HEK293T (cell line): ENCODE measurements around the gene REXO1.

ENCODE experiments used
- CTCF ChIA-PET: fragments of 350-600 bp; formaldehyde crosslinking; extraction: SDS; loops from one replicate; lab custom pipeline; 2021; ENCODE audit warnings: antibody characterized with exemption, inconsistent platforms; lab: Yijun Ruan, JAX
- POLR2A ChIA-PET: fragments of 350-600 bp; formaldehyde crosslinking; extraction: SDS; loops from one replicate; lab custom pipeline; 2020; ENCODE audit warnings: antibody characterized with exemption, inconsistent platforms; lab: Yijun Ruan, JAX
- DNase-seq: peaks from one replicate; pipeline ENCODE4 v3.0.0; 2012; ENCODE audit warnings: mixed read lengths; ENCODE audit errors: extremely low spot score
- ARNT ChIP-seq: fragments of 450-650 bp; IDR thresholded peaks from 2 replicates; pipeline ENCODE4 v1.6.1; 2017; ENCODE audit warnings: mild to moderate bottlenecking
- BHLHE40 ChIP-seq: fragments of 450-650 bp; IDR thresholded peaks from 2 replicates; pipeline ENCODE4 v1.6.1; 2016; ENCODE audit warnings: mild to moderate bottlenecking, moderate library complexity, borderline replicate concordance
- CTBP1 ChIP-seq: fragments of 450-650 bp; IDR thresholded peaks from 2 replicates; pipeline ENCODE4 v1.6.1; 2016; ENCODE audit warnings: borderline replicate concordance
- ELF4 ChIP-seq: fragments of 450-650 bp; IDR thresholded peaks from 2 replicates; pipeline ENCODE4 v1.6.1; 2017; ENCODE audit warnings: antibody characterized with exemption
- FOXA1 ChIP-seq: fragments of 450-650 bp; IDR thresholded peaks from 2 replicates; pipeline ENCODE4 v1.6.1; 2016; ENCODE audit warnings: mild to moderate bottlenecking
- FOXK2 ChIP-seq: fragments of 450-650 bp; IDR thresholded peaks from 2 replicates; pipeline ENCODE4 v1.6.1; 2016; ENCODE audit warnings: mild to moderate bottlenecking
- FOXM1 ChIP-seq: fragments of 450-650 bp; IDR thresholded peaks from 2 replicates; pipeline ENCODE4 v1.6.1; 2017; ENCODE audit warnings: mild to moderate bottlenecking, borderline replicate concordance
- HDGF ChIP-seq: fragments of 450-650 bp; IDR thresholded peaks from 2 replicates; pipeline ENCODE4 v1.6.1; 2017; ENCODE audit warnings: antibody characterized with exemption, borderline replicate concordance
- L3MBTL2 ChIP-seq: fragments of 450-650 bp; conservative IDR thresholded peaks from 2 replicates; pipeline ENCODE4 v1.6.1; 2016; ENCODE audit warnings: mild to moderate bottlenecking
- LEF1 ChIP-seq: fragments of 450-650 bp; IDR thresholded peaks from 2 replicates; pipeline ENCODE4 v1.6.1; 2017; ENCODE audit warnings: mild to moderate bottlenecking, borderline replicate concordance
- NFRKB ChIP-seq: fragments of 450-650 bp; IDR thresholded peaks from 2 replicates; pipeline ENCODE4 v1.6.1; 2016; ENCODE audit warnings: mild to moderate bottlenecking, moderate library complexity
- SP1 ChIP-seq: fragments of 450-650 bp; IDR thresholded peaks from 2 replicates; pipeline ENCODE4 v1.6.1; 2017
- SUZ12 ChIP-seq: fragments of 450-650 bp; IDR thresholded peaks from 2 replicates; pipeline ENCODE4 v1.6.1; 2016; ENCODE audit warnings: mild to moderate bottlenecking
- TARDBP ChIP-seq: fragments of 450-650 bp; IDR thresholded peaks from 2 replicates; pipeline ENCODE4 v1.6.1; 2016
- ZNF384 ChIP-seq: fragments of 450-650 bp; IDR thresholded peaks from 2 replicates; pipeline ENCODE4 v1.6.1; 2016
- TF ChIP-seq, protein P1 (sequence below): fragments of 450-650 bp; IDR thresholded peaks from 2 replicates; pipeline ENCODE4 v1.6.1; 2016

The REXO1 gene, protein sequence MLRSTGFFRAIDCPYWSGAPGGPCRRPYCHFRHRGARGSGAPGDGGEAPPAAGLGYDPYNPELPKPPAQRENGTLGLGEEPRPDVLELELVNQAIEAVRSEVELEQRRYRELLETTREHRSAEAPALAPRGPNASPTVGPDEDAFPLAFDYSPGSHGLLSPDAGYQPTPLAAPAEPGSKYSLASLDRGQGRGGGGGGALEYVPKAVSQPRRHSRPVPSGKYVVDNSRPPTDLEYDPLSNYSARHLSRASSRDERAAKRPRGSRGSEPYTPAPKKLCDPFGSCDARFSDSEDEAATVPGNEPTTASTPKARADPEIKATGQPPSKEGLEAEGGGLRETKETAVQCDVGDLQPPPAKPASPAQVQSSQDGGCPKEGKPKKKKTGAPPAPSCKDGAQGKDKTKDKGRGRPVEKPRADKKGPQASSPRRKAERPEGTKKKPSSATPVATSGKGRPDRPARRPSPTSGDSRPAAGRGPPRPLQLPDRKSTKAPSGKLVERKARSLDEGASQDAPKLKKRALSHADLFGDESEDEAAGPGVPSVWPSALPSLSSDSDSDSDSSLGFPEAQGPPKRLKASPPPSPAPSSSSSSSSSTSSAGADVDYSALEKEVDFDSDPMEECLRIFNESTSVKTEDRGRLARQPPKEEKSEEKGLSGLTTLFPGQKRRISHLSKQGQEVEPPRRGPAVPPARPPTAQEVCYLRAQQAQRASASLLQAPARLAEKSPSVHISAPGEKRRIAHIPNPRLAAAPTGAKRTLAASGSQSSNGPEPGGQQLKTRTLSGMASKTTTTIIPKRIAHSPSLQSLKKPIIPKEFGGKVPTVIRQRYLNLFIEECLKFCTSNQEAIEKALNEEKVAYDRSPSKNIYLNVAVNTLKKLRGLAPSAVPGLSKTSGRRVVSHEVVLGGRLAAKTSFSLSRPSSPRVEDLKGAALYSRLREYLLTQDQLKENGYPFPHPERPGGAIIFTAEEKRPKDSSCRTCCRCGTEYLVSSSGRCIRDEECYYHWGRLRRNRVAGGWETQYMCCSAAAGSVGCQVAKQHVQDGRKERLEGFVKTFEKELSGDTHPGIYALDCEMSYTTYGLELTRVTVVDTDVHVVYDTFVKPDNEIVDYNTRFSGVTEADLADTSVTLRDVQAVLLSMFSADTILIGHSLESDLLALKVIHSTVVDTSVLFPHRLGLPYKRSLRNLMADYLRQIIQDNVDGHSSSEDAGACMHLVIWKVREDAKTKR

DNA sequence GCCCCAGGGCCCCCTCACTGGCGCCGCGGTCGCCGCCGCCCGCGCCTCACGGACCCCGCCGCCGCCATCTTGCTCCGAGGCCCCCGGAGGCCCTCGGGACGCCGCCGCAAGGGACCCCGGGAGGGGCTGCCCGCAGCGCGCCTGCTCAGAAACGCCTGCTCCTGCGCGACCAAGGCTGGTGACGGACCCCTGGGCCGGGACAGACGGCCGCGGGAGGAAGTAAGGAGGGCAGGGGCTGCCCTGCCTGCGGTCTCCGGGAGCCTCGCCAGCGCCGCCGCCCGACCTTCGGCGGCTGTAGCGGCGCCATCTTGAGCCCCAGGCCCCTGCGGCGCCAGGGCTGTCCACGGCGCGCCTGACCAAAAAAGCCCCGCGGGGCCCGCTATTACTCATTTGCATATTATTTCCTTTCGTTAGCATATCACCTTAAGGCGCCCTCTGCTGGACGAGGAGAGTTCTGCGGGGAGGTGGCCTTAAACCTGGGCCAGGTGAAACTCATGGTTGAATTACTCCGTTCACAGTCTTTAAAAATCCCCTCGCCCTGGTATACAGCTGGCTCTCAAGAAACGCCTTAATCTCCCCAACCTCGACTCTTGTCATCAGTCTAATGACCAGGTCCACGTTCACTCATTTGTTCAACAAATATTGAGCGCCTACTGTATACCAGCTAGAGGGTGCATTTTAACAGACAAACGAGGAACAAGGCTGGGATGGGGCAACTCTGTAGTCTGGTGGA is at the start of gene REXO1:
TSS of gene REXO1 (minus strand) at position 85 of the 733 bp plus-strand sequence. CDS start 125 bp downstream, outside the sequence.
- TF ChIP-seq ARNT, result no peak
- TF ChIP-seq, protein P1, sequence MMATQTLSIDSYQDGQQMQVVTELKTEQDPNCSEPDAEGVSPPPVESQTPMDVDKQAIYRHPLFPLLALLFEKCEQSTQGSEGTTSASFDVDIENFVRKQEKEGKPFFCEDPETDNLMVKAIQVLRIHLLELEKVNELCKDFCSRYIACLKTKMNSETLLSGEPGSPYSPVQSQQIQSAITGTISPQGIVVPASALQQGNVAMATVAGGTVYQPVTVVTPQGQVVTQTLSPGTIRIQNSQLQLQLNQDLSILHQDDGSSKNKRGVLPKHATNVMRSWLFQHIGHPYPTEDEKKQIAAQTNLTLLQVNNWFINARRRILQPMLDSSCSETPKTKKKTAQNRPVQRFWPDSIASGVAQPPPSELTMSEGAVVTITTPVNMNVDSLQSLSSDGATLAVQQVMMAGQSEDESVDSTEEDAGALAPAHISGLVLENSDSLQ, result no peak
- no peak for TF ChIP-seq L3MBTL2
- TF ChIP-seq TARDBP, result no peak
- TF ChIP-seq BHLHE40, result no peak
- TF ChIP-seq FOXK2, result no peak
- TF ChIP-seq ELF4, result peak; percentile 77
- TF ChIP-seq NFRKB, result peak; percentile 82
- no peak for TF ChIP-seq ZNF384
- no peak for TF ChIP-seq SP1
- no peak for TF ChIP-seq FOXA1
- no peak for TF ChIP-seq LEF1
- no peak for TF ChIP-seq HDGF
- TF ChIP-seq CTBP1, result no peak
- POLR2A ChIA-PET, result interaction anchor here (1.3 to 1.4 kb wide), 2 partner anchors 28 to 49 kb away, joined by 3 to 5 read pairs; no protein-coding TSS in a partner anchor
- DNase-seq, result peak; percentile 84
- CTCF ChIA-PET, result interaction anchor here (0.6 to 2.1 kb wide), 2 partner anchors 10 kb away, joined by 3 to 9 read pairs; no protein-coding TSS in a partner anchor

DNA sequence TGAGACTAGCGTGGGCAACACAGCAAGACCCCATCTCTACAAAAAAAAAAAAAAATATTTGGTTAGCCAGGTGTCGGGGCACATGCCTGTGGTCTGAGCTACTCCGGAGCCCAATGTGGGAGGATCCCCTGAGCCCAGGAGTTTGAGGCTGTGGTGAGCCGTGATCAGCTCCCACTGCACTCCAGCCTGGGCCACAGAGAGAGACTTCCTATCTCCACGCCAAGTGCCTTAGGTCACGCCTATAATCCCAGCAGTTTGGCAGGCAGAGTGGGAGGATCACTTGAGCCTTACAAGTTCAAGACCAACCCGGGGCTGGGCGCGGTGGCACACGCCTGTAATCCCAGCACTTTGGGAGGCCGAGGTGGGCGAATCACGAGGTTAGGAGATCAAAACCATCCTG is 48.2 kb upstream of the REXO1 start:
- no peak for DNase-seq
- POLR2A ChIA-PET, result interaction anchor here (0.6 to 1.8 kb wide), 3 partner anchors 9 to 34 kb away, joined by 4 to 7 read pairs (median 5); no protein-coding TSS in a partner anchor
- CTCF ChIA-PET, result interaction anchor here (1.5 kb wide), 1 partner anchor 13 kb away, joined by 5 read pairs; no protein-coding TSS in a partner anchor
- TF ChIP-seq HDGF, result no peak
- no peak for TF ChIP-seq FOXA1
- TF ChIP-seq ELF4, result no peak
- no peak for TF ChIP-seq FOXM1
- TF ChIP-seq BHLHE40, result no peak
- TF ChIP-seq, protein P1, result no peak
- no peak for TF ChIP-seq CTBP1
- no peak for TF ChIP-seq FOXK2
- TF ChIP-seq LEF1, result no peak
- no peak for TF ChIP-seq NFRKB

DNA sequence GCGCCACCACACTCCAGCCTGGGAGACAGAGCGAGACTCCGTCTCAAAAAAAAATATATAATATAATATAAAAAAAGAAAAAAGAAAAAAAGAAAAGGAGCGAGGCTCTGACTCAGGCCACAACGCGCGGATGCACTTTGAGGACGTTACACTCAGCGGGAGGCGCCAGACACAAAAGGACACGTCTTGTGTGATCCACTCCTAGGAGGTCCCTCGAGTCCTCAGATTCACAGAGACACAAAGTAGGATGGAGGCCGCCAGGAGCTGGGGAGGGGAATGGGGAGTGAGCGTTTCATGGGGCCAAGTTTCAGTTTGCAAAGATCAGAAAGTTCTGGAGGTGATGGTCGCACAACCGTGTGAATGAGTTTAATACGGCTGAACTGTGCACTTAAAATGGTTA is 45.5 kb upstream of the REXO1 start:
- ChIA-PET POLR2A (interaction anchor here (1.3 kb wide), 1 partner anchor 12 kb away, joined by 3 read pairs; the partner anchor contains the start of genes ADAT3 and SCAMP4), CTCF (no interaction called here)
- no peak for DNase-seq
- TF ChIP-seq SP1 (no peak), FOXM1 (no peak), FOXK2 (no peak), NFRKB (no peak), FOXA1 (no peak), SUZ12 (no peak), L3MBTL2 (no peak), HDGF (no peak), ELF4 (no peak), ZNF384 (no peak), BHLHE40 (no peak), CTBP1 (no peak), LEF1 (no peak), ARNT (no peak), TARDBP (no peak)
- TF ChIP-seq, protein P1, result no peak

DNA sequence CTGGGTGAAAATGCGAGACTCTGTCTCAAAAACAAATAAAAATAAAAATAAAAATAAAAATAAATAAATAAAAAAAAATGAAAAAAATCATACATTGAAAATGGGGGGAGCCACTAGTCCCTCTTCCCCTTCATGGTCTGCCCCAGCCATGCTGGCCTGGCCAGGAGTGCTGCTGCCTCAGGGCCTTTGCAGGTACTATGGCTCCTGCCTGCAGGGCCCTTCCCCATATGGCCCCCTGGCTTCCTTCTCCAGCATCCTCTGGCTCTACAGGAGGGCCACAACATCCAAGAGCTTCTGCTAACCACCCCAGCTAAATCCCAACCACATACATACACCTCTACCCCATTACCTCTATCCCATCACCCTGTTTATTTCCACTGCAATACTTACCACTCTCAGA is 41.6 kb upstream of the REXO1 start:
- ChIA-PET POLR2A (interaction anchor here (1.0 kb wide), 1 partner anchor 16 kb away, joined by 3 read pairs; the partner anchor contains the start of genes ADAT3 and SCAMP4), CTCF (no interaction called here)
- no peak for DNase-seq
- TF ChIP-seq FOXM1 (no peak), BHLHE40 (no peak), CTBP1 (no peak), TARDBP (no peak), LEF1 (no peak), FOXK2 (no peak)
- TF ChIP-seq, protein P1, result no peak
